CD4-positive, alpha-beta memory T cell (primary cell): ENCODE measurements around the gene DIPK1B. TPM values are rescaled to one million over a fixed set of nuclear protein-coding genes. Genes with fewer than 3 reads are reported as not detected.

ENCODE experiments used
- CTCF ChIA-PET: fragments of 350-600 bp; sonication (Branson Sonifier 250); formaldehyde crosslinking; loops from one replicate; lab custom pipeline; 2021; ENCODE audit warnings: inconsistent platforms; ENCODE audit not compliant: partially characterized antibody; lab: Charles Lee
- POLR2A ChIA-PET: fragments of 350-600 bp; sonication (Branson Sonifier 250); formaldehyde crosslinking; loops from one replicate; lab custom pipeline; 2021; ENCODE audit not compliant: partially characterized antibody; lab: Charles Lee
- DNase-seq, 5 donors: peaks; one replicate each; pipeline versions ENCODE4 v3.0.0 to v3.0.0-alpha.2; 2020 to 2022; ENCODE audit warnings: mixed read lengths in 1 of 5
- H3K27ac ChIP-seq: one replicate; pipeline ENCODE4 v1.7.0; 2013; ENCODE audit warnings: low read depth, low read length
- H3K27me3 ChIP-seq: 2 replicates; pipeline ENCODE4 v1.7.0; 2013; ENCODE audit warnings: mild to moderate bottlenecking, low read length, moderate library complexity; ENCODE audit not compliant: insufficient read depth
- H3K36me3 ChIP-seq: 2 replicates; pipeline ENCODE4 v1.7.0; 2013; ENCODE audit warnings: mild to moderate bottlenecking, low read length, moderate library complexity; ENCODE audit not compliant: insufficient read depth
- H3K4me1 ChIP-seq: 2 replicates; pipeline ENCODE4 v1.7.0; 2013; ENCODE audit warnings: mild to moderate bottlenecking, low read length, moderate library complexity; ENCODE audit not compliant: insufficient read depth
- H3K4me3 ChIP-seq, 2 donors: one replicate each; pipeline ENCODE4 v1.7.0; 2013; ENCODE audit warnings: low read length in 2 of 2, mild to moderate bottlenecking in 1 of 2
- H3K9me3 ChIP-seq, 2 donors: one replicate each; pipeline ENCODE4 v1.7.0; 2013; ENCODE audit warnings: low read length in 2 of 2, control low read depth in 1 of 2; ENCODE audit not compliant: control insufficient read depth in 1 of 2
- H3K27ac Mint-ChIP-seq, 7 donors: one replicate each; pipeline ENCODE4 v1.8.0; 2020 to 2021; ENCODE audit warnings: mixed read lengths in 7 of 7, mild to moderate bottlenecking in 6 of 7, inconsistent platforms in 3 of 7, moderate library complexity in 3 of 7
- H3K27me3 Mint-ChIP-seq, 2 donors: one replicate each; pipeline ENCODE4 v1.8.0; 2020 to 2021; ENCODE audit warnings: mixed read lengths in 2 of 2
- H3K36me3 Mint-ChIP-seq, 2 donors: one replicate each; pipeline ENCODE4 v1.8.0; 2020 to 2021; ENCODE audit warnings: mixed read lengths in 2 of 2, inconsistent platforms in 1 of 2, mild to moderate bottlenecking in 1 of 2
- H3K4me1 Mint-ChIP-seq, 4 donors: one replicate each; pipeline ENCODE4 v1.8.0; 2020 to 2021; ENCODE audit warnings: mixed read lengths in 4 of 4, mild to moderate bottlenecking in 1 of 4
- H3K4me3 Mint-ChIP-seq, 8 donors: one replicate each; pipeline ENCODE4 v1.8.0; 2020 to 2021; ENCODE audit warnings: mixed read lengths in 8 of 8, mild to moderate bottlenecking in 7 of 8, moderate library complexity in 6 of 8, inconsistent platforms in 3 of 8
- H3K9me3 Mint-ChIP-seq, 8 donors: one replicate each; pipeline ENCODE4 v1.8.0; 2020 to 2021; ENCODE audit warnings: mixed read lengths in 8 of 8, mild to moderate bottlenecking in 5 of 8, inconsistent platforms in 3 of 8, moderate library complexity in 1 of 8
- intact Hi-C: fragments of 100-400 bp; cut with micrococcal nuclease; formaldehyde crosslinking; loops from one replicate; pipeline ENCODE4 v1.15.1; 2023
- polyA plus RNA-seq, 2 donors: library from polyadenylated mRNA; unstranded; fragments of 300-500 nt; fragmentation: Illumina TruSeq; gene quantifications; one replicate each; pipeline ENCODE4 v1.2.3, GENCODE V29; 2021
- total RNA-seq, 2 experiments: library from RNA; stranded (reverse); gene quantifications; one replicate each; pipeline ENCODE4 v1.2.3, GENCODE V29; 2021

Gene DIPK1B
- total and polyA plus RNA-seq, 4 experiments from 2014 or later: not detected

- H3K4me1 Mint-ChIP-seq: no peaks in the 10 kb centered on the region
- H3K4me1 ChIP-seq: no peaks in the 10 kb centered on the region
- H3K9me3 ChIP-seq: peaks cover 0 to 6% of the 10 kb centered on the region in 2 donors
- ChIA-PET POLR2A (no interaction called here), CTCF (no interaction called here)
- H3K4me3 ChIP-seq: no peak overlapping the region
- no peak overlapping the region for H3K4me3 Mint-ChIP-seq
- DNase-seq: peak in 1 of 5 donors; percentile 36
- no peaks in the 10 kb centered on the region for H3K36me3 ChIP-seq
- intact Hi-C loops: no loop called here
- no peak overlapping the region for H3K27ac ChIP-seq
- no peak overlapping the region for H3K27ac Mint-ChIP-seq
- H3K36me3 Mint-ChIP-seq: peaks cover 0 to 2% of the 10 kb centered on the region in 2 donors
- H3K27me3 Mint-ChIP-seq: peaks cover 3% of the 10 kb centered on the region in 2 donors
- H3K27me3 ChIP-seq: no peaks in the 10 kb centered on the region
- H3K9me3 Mint-ChIP-seq: peaks cover 3 to 17% (median 13%) of the 10 kb centered on the region in 8 donors
Observed at GRCh38 chr9:136747161-136748060, 35.0 kb downstream of the DIPK1B start.

GRCh38 chr9:136748201-136748600, 35.8 kb downstream of the DIPK1B start, which contains the start of gene LCN6:
Gene LCN6 (minus strand): TSS chr9:136748525. CDS start chr9:136748483, 42 bp downstream.
- peaks cover 0 to 6% of the 10 kb centered on the region in 2 donors for H3K9me3 ChIP-seq
- no peaks in the 10 kb centered on the region for H3K27me3 ChIP-seq
- peak in 1 of 5 donors; percentile 9 for DNase-seq
- H3K36me3 ChIP-seq: no peaks in the 10 kb centered on the region
- Mint-ChIP-seq H3K4me3 (no peak within 1 kb of the TSS), H3K27me3 (peaks cover 3 to 4% of the 10 kb centered on the region in 2 donors), H3K9me3 (peaks cover 3 to 23% (median 17%) of the 10 kb centered on the region in 8 donors), H3K36me3 (peaks cover 0 to 4% of the 10 kb centered on the region in 2 donors), H3K4me1 (no peaks in the 10 kb centered on the region), H3K27ac (no peak within 1 kb of the TSS)
- CTCF ChIA-PET: no interaction called here
- intact Hi-C loops: no loop called here
- H3K4me3 ChIP-seq: no peak within 1 kb of the TSS
- H3K27ac ChIP-seq: no peak within 1 kb of the TSS
- H3K4me1 ChIP-seq: no peaks in the 10 kb centered on the region
- POLR2A ChIA-PET: no interaction called here

GRCh38 chr9:136748666-136749611, 36.6 kb downstream of the DIPK1B start:
- ChIA-PET POLR2A (no interaction called here), CTCF (interaction anchor here (1.0 kb wide), 1 partner anchor 10 kb away, joined by 3 read pairs; the partner anchor contains the start of gene LCN8)
- H3K36me3 Mint-ChIP-seq: peaks cover 0 to 4% of the 10 kb centered on the region in 2 donors
- no peak overlapping the region for H3K4me3 Mint-ChIP-seq
- peak in 1 of 5 donors; percentile 13 for DNase-seq
- peaks cover 3 to 23% (median 17%) of the 10 kb centered on the region in 8 donors for H3K9me3 Mint-ChIP-seq
- H3K4me3 ChIP-seq: no peak overlapping the region
- H3K4me1 ChIP-seq: no peaks in the 10 kb centered on the region
- H3K27me3 Mint-ChIP-seq: peaks cover 3 to 4% of the 10 kb centered on the region in 2 donors
- no peaks in the 10 kb centered on the region for H3K36me3 ChIP-seq
- no peak overlapping the region for H3K27ac Mint-ChIP-seq
- H3K4me1 Mint-ChIP-seq: no peaks in the 10 kb centered on the region
- no peaks in the 10 kb centered on the region for H3K27me3 ChIP-seq
- intact Hi-C loops: no loop called here
- no peak overlapping the region for H3K27ac ChIP-seq
- peaks cover 0 to 6% of the 10 kb centered on the region in 2 donors for H3K9me3 ChIP-seq

GRCh38 chr9:136750526-136750925, 38.2 kb downstream of the DIPK1B start:
- intact Hi-C loops: no loop called here
- ChIA-PET CTCF (no interaction called here), POLR2A (no interaction called here)

GRCh38 chr9:136751244-136751643, 38.9 kb downstream of the DIPK1B start:
- H3K4me3 ChIP-seq: no peak overlapping the region
- no peaks in the 10 kb centered on the region for H3K36me3 ChIP-seq
- H3K27me3 Mint-ChIP-seq: peaks cover 5 to 8% of the 10 kb centered on the region in 2 donors
- no peak overlapping the region for H3K27ac ChIP-seq
- no peak overlapping the region for H3K4me3 Mint-ChIP-seq
- ChIA-PET CTCF (interaction anchor here (0.6 kb wide), 1 partner anchor 376 kb away, joined by 4 read pairs; no protein-coding TSS in a partner anchor), POLR2A (no interaction called here)
- H3K4me1 ChIP-seq: no peaks in the 10 kb centered on the region
- H3K4me1 Mint-ChIP-seq: no peaks in the 10 kb centered on the region
- H3K9me3 Mint-ChIP-seq: peaks cover 3 to 29% (median 21%) of the 10 kb centered on the region in 8 donors
- no peaks in the 10 kb centered on the region for H3K27me3 ChIP-seq
- DNase-seq: no peak
- H3K27ac Mint-ChIP-seq: no peak overlapping the region
- peaks cover 0 to 6% of the 10 kb centered on the region in 2 donors for H3K9me3 ChIP-seq
- intact Hi-C loops: no loop called here
- H3K36me3 Mint-ChIP-seq: peaks cover 0 to 4% of the 10 kb centered on the region in 2 donors

More at GRCh38 chr9:136750526-136750925, 38.2 kb downstream of the DIPK1B start:
- H3K27ac Mint-ChIP-seq: no peak overlapping the region
- H3K4me3 ChIP-seq: no peak overlapping the region
- H3K4me1 ChIP-seq: no peaks in the 10 kb centered on the region
- no peak for DNase-seq
- peaks cover 0 to 6% of the 10 kb centered on the region in 2 donors for H3K9me3 ChIP-seq
- no peaks in the 10 kb centered on the region for H3K27me3 ChIP-seq
- no peak overlapping the region for H3K27ac ChIP-seq
- peaks cover 3 to 6% of the 10 kb centered on the region in 2 donors for H3K27me3 Mint-ChIP-seq
- H3K4me3 Mint-ChIP-seq: no peak overlapping the region
- peaks cover 3 to 24% (median 18%) of the 10 kb centered on the region in 8 donors for H3K9me3 Mint-ChIP-seq
- no peaks in the 10 kb centered on the region for H3K36me3 ChIP-seq
- H3K36me3 Mint-ChIP-seq: peaks cover 0 to 4% of the 10 kb centered on the region in 2 donors
- H3K4me1 Mint-ChIP-seq: no peaks in the 10 kb centered on the region

GRCh38 chr9:136751814-136752213, 39.4 kb downstream of the DIPK1B start:
- Mint-ChIP-seq H3K4me3 (no peak overlapping the region), H3K27ac (no peak overlapping the region), H3K27me3 (peaks cover 5 to 8% of the 10 kb centered on the region in 2 donors), H3K9me3 (peaks cover 3 to 29% (median 21%) of the 10 kb centered on the region in 8 donors), H3K4me1 (no peaks in the 10 kb centered on the region), H3K36me3 (peaks cover 0 to 4% of the 10 kb centered on the region in 2 donors)
- intact Hi-C loops: no loop called here
- no peak overlapping the region for H3K27ac ChIP-seq
- no peak overlapping the region for H3K4me3 ChIP-seq
- H3K36me3 ChIP-seq: no peaks in the 10 kb centered on the region
- DNase-seq: no peak
- CTCF ChIA-PET: no interaction called here
- POLR2A ChIA-PET: no interaction called here
- H3K27me3 ChIP-seq: no peaks in the 10 kb centered on the region
- H3K4me1 ChIP-seq: no peaks in the 10 kb centered on the region
- H3K9me3 ChIP-seq: peaks cover 0 to 6% of the 10 kb centered on the region in 2 donors
